ENCODE data around the gene KLHL21. TPM values are rescaled to one million over a fixed set of nuclear protein-coding genes. Genes with fewer than 3 reads are reported as not detected.

KLHL21 gene
- total RNA-seq, 1 experiment from 2014 or later = 38.0 TPM

DNA sequence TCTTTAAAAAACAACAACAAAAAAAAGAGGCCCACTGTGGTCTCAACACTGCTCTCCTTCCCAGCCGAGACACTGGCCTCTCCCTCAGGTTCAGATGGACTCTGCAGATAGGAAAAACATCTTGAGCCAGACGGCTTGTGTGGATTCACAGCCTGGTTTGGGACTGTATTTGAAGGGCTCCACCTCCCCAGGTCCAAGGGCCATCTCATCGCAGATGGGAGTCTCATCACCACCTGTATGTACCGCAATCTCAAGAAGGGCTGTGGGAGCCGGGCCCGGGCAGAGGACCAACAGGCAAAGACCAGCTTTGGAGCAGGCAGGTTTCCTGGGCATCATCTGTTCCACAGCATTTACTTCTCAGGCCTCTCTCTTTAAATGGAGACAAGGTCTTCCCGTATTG is 12.6 kb downstream of the KLHL21 start:
- H3K36me3 ChIP-seq (ENCODE audit: insufficient read depth, low read length, poor library complexity, severe bottlenecking) = peaks cover 42% of the 10 kb centered on the region
- ChIA-PET POLR2A (ENCODE audit: low non-redundant PET) (no interaction called here), CTCF (no interaction called here)

DNA sequence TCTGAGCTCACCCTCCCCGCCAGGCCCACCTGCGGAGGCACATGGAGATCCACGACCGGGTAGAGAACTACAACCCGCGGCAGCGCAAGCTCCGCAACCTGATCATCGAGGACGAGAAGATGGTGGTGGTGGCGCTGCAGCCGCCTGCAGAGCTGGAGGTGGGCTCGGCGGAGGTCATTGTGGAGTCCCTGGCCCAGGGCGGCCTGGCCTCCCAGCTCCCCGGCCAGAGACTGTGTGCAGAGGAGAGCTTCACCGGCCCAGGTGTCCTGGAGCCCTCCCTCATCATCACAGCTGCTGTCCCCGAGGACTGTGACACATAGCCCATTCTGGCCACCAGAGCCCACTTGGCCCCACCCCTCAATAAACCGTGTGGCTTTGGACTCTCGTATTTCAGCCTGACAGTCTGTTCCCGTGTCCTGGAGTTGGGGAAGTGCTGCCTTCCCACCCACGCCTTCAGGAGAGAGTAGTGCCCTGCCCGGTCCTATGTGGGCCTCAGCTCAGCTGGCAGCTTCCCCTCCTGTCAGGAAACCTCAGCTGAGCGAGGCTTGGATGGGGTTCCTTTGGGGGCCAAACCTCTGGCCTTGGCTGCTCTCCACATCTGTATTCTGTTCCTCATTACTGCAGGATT is 13.7 kb downstream of the KLHL21 start:
- ChIA-PET POLR2A (ENCODE audit: low non-redundant PET) (no interaction called here), CTCF (no interaction called here)
- Histone ChIP-seq H3K27me3 (replicated peaks; ENCODE audit: insufficient read depth, low read depth, low read length, poor library complexity) (no peaks in the 10 kb centered on the region), H3K36me3 (ENCODE audit: insufficient read depth, low read length, poor library complexity, severe bottlenecking) (peaks cover 37% of the 10 kb centered on the region), H3K4me3 (ENCODE audit: low read depth, low read length, poor library complexity, severe bottlenecking) (no peak overlapping the region), H3K9me3 (ENCODE audit: low read depth, low read length, poor library complexity, severe bottlenecking) (no peaks in the 10 kb centered on the region), H3K4me1 (ENCODE audit: insufficient read depth, low read length, poor library complexity, severe bottlenecking) (no peaks in the 10 kb centered on the region), H3K27ac (ENCODE audit: low read depth, low read length, poor library complexity, severe bottlenecking) (no peak overlapping the region)
- intact Hi-C loops (cut with micrococcal nuclease; ENCODE audit: unreplicated experiment) = no loop called here
- DNase-seq (ENCODE audit: low spot score) = no peak
- TF ChIP-seq, protein P1, sequence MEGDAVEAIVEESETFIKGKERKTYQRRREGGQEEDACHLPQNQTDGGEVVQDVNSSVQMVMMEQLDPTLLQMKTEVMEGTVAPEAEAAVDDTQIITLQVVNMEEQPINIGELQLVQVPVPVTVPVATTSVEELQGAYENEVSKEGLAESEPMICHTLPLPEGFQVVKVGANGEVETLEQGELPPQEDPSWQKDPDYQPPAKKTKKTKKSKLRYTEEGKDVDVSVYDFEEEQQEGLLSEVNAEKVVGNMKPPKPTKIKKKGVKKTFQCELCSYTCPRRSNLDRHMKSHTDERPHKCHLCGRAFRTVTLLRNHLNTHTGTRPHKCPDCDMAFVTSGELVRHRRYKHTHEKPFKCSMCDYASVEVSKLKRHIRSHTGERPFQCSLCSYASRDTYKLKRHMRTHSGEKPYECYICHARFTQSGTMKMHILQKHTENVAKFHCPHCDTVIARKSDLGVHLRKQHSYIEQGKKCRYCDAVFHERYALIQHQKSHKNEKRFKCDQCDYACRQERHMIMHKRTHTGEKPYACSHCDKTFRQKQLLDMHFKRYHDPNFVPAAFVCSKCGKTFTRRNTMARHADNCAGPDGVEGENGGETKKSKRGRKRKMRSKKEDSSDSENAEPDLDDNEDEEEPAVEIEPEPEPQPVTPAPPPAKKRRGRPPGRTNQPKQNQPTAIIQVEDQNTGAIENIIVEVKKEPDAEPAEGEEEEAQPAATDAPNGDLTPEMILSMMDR (conservative IDR thresholded peaks at IDR 0.05; ENCODE audit: low read depth, low read length) = no peak
- TF ChIP-seq EZH2 (IDR thresholded peaks at IDR 0.05; ENCODE audit: borderline replicate concordance, low read depth, low read length, poor library complexity, severe bottlenecking) = no peak
- TSS peak; percentile 30 for BruUV-seq (replicated peaks)

More for the DNA sequence above, 12.6 kb downstream of the KLHL21 start:
- H3K4me1 ChIP-seq (ENCODE audit: insufficient read depth, low read length, poor library complexity, severe bottlenecking) = no peaks in the 10 kb centered on the region
- H3K9me3 ChIP-seq (ENCODE audit: low read depth, low read length, poor library complexity, severe bottlenecking) = no peaks in the 10 kb centered on the region
- intact Hi-C loops (cut with micrococcal nuclease; ENCODE audit: unreplicated experiment) = no loop called here
- H3K27me3 ChIP-seq (replicated peaks; ENCODE audit: insufficient read depth, low read depth, low read length, poor library complexity) = no peaks in the 10 kb centered on the region
- no peak overlapping the region for H3K4me3 ChIP-seq (ENCODE audit: low read depth, low read length, poor library complexity, severe bottlenecking)
- TF ChIP-seq, protein P1 (conservative IDR thresholded peaks at IDR 0.05; ENCODE audit: low read depth, low read length) = no peak
- no peak for TF ChIP-seq EZH2 (IDR thresholded peaks at IDR 0.05; ENCODE audit: borderline replicate concordance, low read depth, low read length, poor library complexity, severe bottlenecking)
- no TSS peak for BruUV-seq (replicated peaks)
- no peak for DNase-seq (ENCODE audit: low spot score)
- no peak overlapping the region for H3K27ac ChIP-seq (ENCODE audit: low read depth, low read length, poor library complexity, severe bottlenecking)

DNA sequence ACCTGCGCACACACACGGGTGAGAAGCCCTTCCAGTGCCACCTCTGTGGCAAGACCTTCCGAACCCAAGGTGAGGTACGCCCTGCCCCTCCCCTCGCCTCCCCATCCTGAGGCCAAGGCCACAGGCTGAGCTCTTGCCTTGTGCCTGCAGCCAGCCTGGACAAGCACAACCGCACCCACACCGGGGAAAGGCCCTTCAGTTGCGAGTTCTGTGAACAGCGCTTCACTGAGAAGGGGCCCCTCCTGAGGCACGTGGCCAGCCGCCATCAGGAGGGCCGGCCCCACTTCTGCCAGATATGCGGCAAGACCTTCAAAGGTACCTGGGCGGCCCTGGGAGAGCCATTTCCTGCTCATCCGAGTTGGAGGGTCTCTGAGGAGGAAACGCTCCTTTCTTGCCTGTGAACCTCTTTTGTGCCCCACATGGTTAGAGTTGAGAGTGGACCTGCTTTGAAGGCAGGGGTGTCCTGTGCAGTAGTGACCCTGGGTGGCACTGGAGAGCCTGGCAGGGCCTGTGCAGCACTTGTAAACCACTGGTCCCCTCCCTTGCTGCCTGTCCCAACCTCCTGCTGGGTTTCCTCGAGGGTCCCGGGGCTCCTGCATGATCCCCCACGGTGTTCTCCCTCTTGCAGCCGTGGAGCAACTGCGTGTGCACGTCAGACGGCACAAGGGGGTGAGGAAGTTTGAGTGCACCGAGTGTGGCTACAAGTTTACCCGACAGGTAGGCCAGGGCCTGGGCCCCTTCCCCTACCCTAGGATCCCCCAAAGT is 14.4 kb downstream of the KLHL21 start:
- Histone ChIP-seq H3K27ac (ENCODE audit: low read depth, low read length, poor library complexity, severe bottlenecking) (no peak overlapping the region), H3K4me3 (ENCODE audit: low read depth, low read length, poor library complexity, severe bottlenecking) (no peak overlapping the region), H3K36me3 (ENCODE audit: insufficient read depth, low read length, poor library complexity, severe bottlenecking) (peaks cover 31% of the 10 kb centered on the region), H3K27me3 (replicated peaks; ENCODE audit: insufficient read depth, low read depth, low read length, poor library complexity) (no peaks in the 10 kb centered on the region), H3K4me1 (ENCODE audit: insufficient read depth, low read length, poor library complexity, severe bottlenecking) (no peaks in the 10 kb centered on the region), H3K9me3 (ENCODE audit: low read depth, low read length, poor library complexity, severe bottlenecking) (no peaks in the 10 kb centered on the region)
- DNase-seq (ENCODE audit: low spot score) = no peak
- intact Hi-C loops (cut with micrococcal nuclease; ENCODE audit: unreplicated experiment) = no loop called here
- no TSS peak for BruUV-seq (replicated peaks)
- POLR2A ChIA-PET (ENCODE audit: low non-redundant PET) = no interaction called here
- TF ChIP-seq EZH2 (IDR thresholded peaks at IDR 0.05; ENCODE audit: borderline replicate concordance, low read depth, low read length, poor library complexity, severe bottlenecking) = no peak
- TF ChIP-seq, protein P1 (conservative IDR thresholded peaks at IDR 0.05; ENCODE audit: low read depth, low read length) = no peak
- CTCF ChIA-PET = no interaction called here

Data from A673 (cell line).